Activated CD4-positive, alpha-beta memory T cell treated with anti-CD3 and anti-CD28 coated beads, Interleukin-2, amount 10 ng/mL, durations not matched to agents 7 days and 5 days (primary cell): ENCODE data around the gene LDLRAD4. TPM values are rescaled to one million over a fixed set of nuclear protein-coding genes. Genes with fewer than 3 reads are reported as not detected.

Experiments
- CTCF ChIA-PET: fragments of 350-600 bp; sonication (Branson Sonifier 250); formaldehyde crosslinking; loops from one replicate; lab custom pipeline; 2021; ENCODE audit warnings: antibody characterized with exemption, inconsistent platforms; lab: Charles Lee
- POLR2A ChIA-PET: fragments of 350-600 bp; sonication (Branson Sonifier 250); formaldehyde crosslinking; loops from one replicate; lab custom pipeline; 2021; ENCODE audit warnings: antibody characterized with exemption; lab: Charles Lee
- DNase-seq: peaks from one replicate; pipeline ENCODE4 v3.0.0-alpha.2; 2020
- H3K27ac Mint-ChIP-seq: one replicate; pipeline ENCODE4 v1.8.0; 2021; ENCODE audit warnings: mild to moderate bottlenecking, mixed read lengths
- H3K27me3 Mint-ChIP-seq: one replicate; pipeline ENCODE4 v1.8.0; 2021; ENCODE audit warnings: mixed read lengths
- H3K36me3 Mint-ChIP-seq: one replicate; pipeline ENCODE4 v1.8.0; 2021; ENCODE audit warnings: low read depth, mixed read lengths
- H3K4me1 Mint-ChIP-seq: one replicate; pipeline ENCODE4 v1.8.0; 2021; ENCODE audit warnings: mixed read lengths
- H3K4me3 Mint-ChIP-seq: one replicate; pipeline ENCODE4 v1.8.0; 2021; ENCODE audit warnings: mild to moderate bottlenecking, mixed read lengths
- H3K9me3 Mint-ChIP-seq: one replicate; pipeline ENCODE4 v1.8.0; 2021; ENCODE audit warnings: mixed read lengths
- total RNA-seq, 2 experiments: library from RNA; stranded (reverse); gene quantifications; one replicate each; pipeline ENCODE4 v1.2.3, GENCODE V29; 2021

LDLRAD4 gene
- total RNA-seq, 2 experiments from 2014 or later: 19.1 to 22.4 TPM

GRCh38 chr18:13222856-13223281 lies 4.3 kb downstream of the LDLRAD4 start:
- no peak overlapping the region for H3K4me3 Mint-ChIP-seq
- peaks cover 31% of the 10 kb centered on the region for H3K27me3 Mint-ChIP-seq
- CTCF ChIA-PET: no interaction called here
- no peak for DNase-seq
- H3K27ac Mint-ChIP-seq: no peak overlapping the region
- POLR2A ChIA-PET: interaction anchor here (0.8 kb wide), 1 partner anchor 159 kb away, joined by 3 read pairs; no protein-coding TSS in a partner anchor
- peaks cover 12% of the 10 kb centered on the region for H3K4me1 Mint-ChIP-seq
- H3K36me3 Mint-ChIP-seq: no peaks in the 10 kb centered on the region
- no peaks in the 10 kb centered on the region for H3K9me3 Mint-ChIP-seq

GRCh38 chr18:13223311-13224143 lies 5.0 kb downstream of the LDLRAD4 start:
- Mint-ChIP-seq H3K9me3 (no peaks in the 10 kb centered on the region), H3K4me1 (peaks cover 12% of the 10 kb centered on the region), H3K4me3 (no peak overlapping the region), H3K27me3 (peaks cover 31% of the 10 kb centered on the region), H3K27ac (no peak overlapping the region), H3K36me3 (no peaks in the 10 kb centered on the region)
- CTCF ChIA-PET: no interaction called here
- DNase-seq: peak; percentile 6
- POLR2A ChIA-PET: no interaction called here

GRCh38 chr18:13225261-13225660 lies 6.7 kb downstream of the LDLRAD4 start:
- Mint-ChIP-seq H3K27ac (no peak overlapping the region), H3K4me3 (no peak overlapping the region), H3K36me3 (no peaks in the 10 kb centered on the region), H3K27me3 (peaks cover 16% of the 10 kb centered on the region), H3K4me1 (no peaks in the 10 kb centered on the region), H3K9me3 (no peaks in the 10 kb centered on the region)
- ChIA-PET CTCF (interaction anchor here (1.6 kb wide), 1 partner anchor 9 kb away, joined by 9 read pairs; no protein-coding TSS in a partner anchor), POLR2A (no interaction called here)
- no peak for DNase-seq

- Mint-ChIP-seq H3K27me3 (peaks cover 3% of the 10 kb centered on the region), H3K36me3 (no peaks in the 10 kb centered on the region), H3K4me1 (no peaks in the 10 kb centered on the region), H3K9me3 (no peaks in the 10 kb centered on the region), H3K27ac (no peak overlapping the region), H3K4me3 (no peak overlapping the region)
- ChIA-PET CTCF (no interaction called here), POLR2A (no interaction called here)
- no peak for DNase-seq
These were observed 8.1 kb downstream of the LDLRAD4 start for GRCh38 chr18:13226533-13227144.

- no peaks in the 10 kb centered on the region for H3K4me1 Mint-ChIP-seq
- H3K27ac Mint-ChIP-seq: no peak overlapping the region
- H3K4me3 Mint-ChIP-seq: no peak overlapping the region
- H3K27me3 Mint-ChIP-seq: no peaks in the 10 kb centered on the region
- ChIA-PET POLR2A (interaction anchor here (1.0 kb wide), 1 partner anchor 14 kb away, joined by 3 read pairs; no protein-coding TSS in a partner anchor), CTCF (no interaction called here)
- H3K36me3 Mint-ChIP-seq: no peaks in the 10 kb centered on the region
- no peak for DNase-seq
- H3K9me3 Mint-ChIP-seq: no peaks in the 10 kb centered on the region
These were observed 9.3 kb downstream of the LDLRAD4 start for GRCh38 chr18:13227910-13228309.

- Mint-ChIP-seq H3K4me3 (no peak overlapping the region), H3K27ac (no peak overlapping the region), H3K36me3 (no peaks in the 10 kb centered on the region), H3K9me3 (no peaks in the 10 kb centered on the region), H3K4me1 (no peaks in the 10 kb centered on the region), H3K27me3 (no peaks in the 10 kb centered on the region)
- ChIA-PET POLR2A (no interaction called here), CTCF (no interaction called here)
- DNase-seq: no peak
These were observed 10.6 kb downstream of the LDLRAD4 start for GRCh38 chr18:13229001-13229671.

GRCh38 chr18:13231151-13231550 lies 12.6 kb downstream of the LDLRAD4 start:
- peak; percentile 5 for DNase-seq
- Mint-ChIP-seq H3K4me3 (no peak overlapping the region), H3K27ac (no peak overlapping the region), H3K4me1 (no peaks in the 10 kb centered on the region), H3K27me3 (peaks cover 1% of the 10 kb centered on the region), H3K9me3 (no peaks in the 10 kb centered on the region), H3K36me3 (no peaks in the 10 kb centered on the region)
- ChIA-PET POLR2A (no interaction called here), CTCF (no interaction called here)

GRCh38 chr18:13232086-13232917 lies 13.7 kb downstream of the LDLRAD4 start:
- peak; percentile 11 for DNase-seq
- Mint-ChIP-seq H3K4me1 (no peaks in the 10 kb centered on the region), H3K4me3 (no peak overlapping the region), H3K27ac (no peak overlapping the region), H3K9me3 (no peaks in the 10 kb centered on the region), H3K27me3 (peaks cover 1% of the 10 kb centered on the region), H3K36me3 (no peaks in the 10 kb centered on the region)
- ChIA-PET POLR2A (no interaction called here), CTCF (no interaction called here)

GRCh38 chr18:13232971-13233786 lies 14.6 kb downstream of the LDLRAD4 start:
- H3K4me3 Mint-ChIP-seq: no peak overlapping the region
- H3K9me3 Mint-ChIP-seq: no peaks in the 10 kb centered on the region
- no peaks in the 10 kb centered on the region for H3K4me1 Mint-ChIP-seq
- no peak overlapping the region for H3K27ac Mint-ChIP-seq
- DNase-seq: peak; percentile 11
- CTCF ChIA-PET: no interaction called here
- POLR2A ChIA-PET: no interaction called here
- no peaks in the 10 kb centered on the region for H3K36me3 Mint-ChIP-seq
- peaks cover 1% of the 10 kb centered on the region for H3K27me3 Mint-ChIP-seq

GRCh38 chr18:13233787-13234783 lies 15.5 kb downstream of the LDLRAD4 start:
- peak; percentile 13 for DNase-seq
- no peak overlapping the region for H3K4me3 Mint-ChIP-seq
- no peaks in the 10 kb centered on the region for H3K4me1 Mint-ChIP-seq
- CTCF ChIA-PET: no interaction called here
- no peaks in the 10 kb centered on the region for H3K9me3 Mint-ChIP-seq
- peaks cover 1% of the 10 kb centered on the region for H3K27me3 Mint-ChIP-seq
- POLR2A ChIA-PET: no interaction called here
- no peak overlapping the region for H3K27ac Mint-ChIP-seq
- H3K36me3 Mint-ChIP-seq: no peaks in the 10 kb centered on the region

- H3K36me3 Mint-ChIP-seq: no peaks in the 10 kb centered on the region
- H3K9me3 Mint-ChIP-seq: no peaks in the 10 kb centered on the region
- H3K4me3 Mint-ChIP-seq: no peak overlapping the region
- peaks cover 1% of the 10 kb centered on the region for H3K27me3 Mint-ChIP-seq
- POLR2A ChIA-PET: interaction anchor here (0.6 kb wide), 1 partner anchor 244 kb away, joined by 3 read pairs; no protein-coding TSS in a partner anchor
- no peaks in the 10 kb centered on the region for H3K4me1 Mint-ChIP-seq
- CTCF ChIA-PET: no interaction called here
- no peak overlapping the region for H3K27ac Mint-ChIP-seq
- no peak for DNase-seq
These were observed 16.9 kb downstream of the LDLRAD4 start for GRCh38 chr18:13235421-13235831.
